ENCODE measurements around the gene C16orf95.

C16orf95 gene

GRCh38 chr16:87330646-87331045 lies 13.5 kb upstream of the C16orf95 start:
- DNase-seq, result no peak

- DNase-seq, result no peak
Measured at GRCh38 chr16:87330257-87330624, 13.0 kb upstream of the C16orf95 start.

DNA sequence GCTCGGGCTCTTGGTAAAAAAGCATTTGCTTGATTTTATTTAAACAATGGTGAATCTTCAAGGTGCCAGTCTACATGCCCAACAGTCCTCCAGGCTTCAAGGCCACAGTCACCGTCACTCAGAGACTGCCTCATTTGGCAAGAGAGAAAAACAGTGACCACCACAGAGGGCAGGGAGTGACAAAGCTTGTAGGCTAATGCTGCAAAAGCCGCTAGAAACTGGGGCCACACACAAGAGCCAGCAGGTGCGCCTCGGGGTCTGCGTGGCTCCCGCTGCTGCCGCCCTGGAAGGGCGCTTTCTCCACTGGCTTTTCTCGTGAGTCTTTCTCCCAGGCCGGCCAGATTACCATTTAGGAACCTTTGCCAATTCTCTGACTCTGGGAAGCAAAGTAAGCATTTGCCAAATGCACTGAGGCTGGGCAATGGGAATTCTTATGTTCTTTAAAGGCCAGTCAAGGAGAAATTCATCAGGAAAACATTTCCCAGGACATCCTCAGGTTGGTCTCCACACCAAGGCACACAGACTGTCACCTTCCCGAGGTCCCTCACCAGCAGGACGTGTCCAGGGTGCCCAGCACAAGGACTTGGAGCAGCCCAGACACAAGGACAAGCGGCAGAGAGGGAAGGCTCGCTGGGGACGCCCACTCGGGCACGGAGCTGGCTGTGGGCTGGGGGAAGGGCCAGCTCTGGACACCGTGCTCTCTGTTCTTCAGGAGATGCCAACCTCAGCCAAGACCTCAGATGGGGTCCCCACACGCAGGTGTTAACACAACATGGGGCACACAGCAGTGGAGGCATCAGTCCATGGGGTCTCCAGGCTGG lies 12.5 kb upstream of the C16orf95 start:
- no peak for DNase-seq

- DNase-seq, result no peak
Measured at GRCh38 chr16:87328846-87329245, 11.7 kb upstream of the C16orf95 start.

DNA sequence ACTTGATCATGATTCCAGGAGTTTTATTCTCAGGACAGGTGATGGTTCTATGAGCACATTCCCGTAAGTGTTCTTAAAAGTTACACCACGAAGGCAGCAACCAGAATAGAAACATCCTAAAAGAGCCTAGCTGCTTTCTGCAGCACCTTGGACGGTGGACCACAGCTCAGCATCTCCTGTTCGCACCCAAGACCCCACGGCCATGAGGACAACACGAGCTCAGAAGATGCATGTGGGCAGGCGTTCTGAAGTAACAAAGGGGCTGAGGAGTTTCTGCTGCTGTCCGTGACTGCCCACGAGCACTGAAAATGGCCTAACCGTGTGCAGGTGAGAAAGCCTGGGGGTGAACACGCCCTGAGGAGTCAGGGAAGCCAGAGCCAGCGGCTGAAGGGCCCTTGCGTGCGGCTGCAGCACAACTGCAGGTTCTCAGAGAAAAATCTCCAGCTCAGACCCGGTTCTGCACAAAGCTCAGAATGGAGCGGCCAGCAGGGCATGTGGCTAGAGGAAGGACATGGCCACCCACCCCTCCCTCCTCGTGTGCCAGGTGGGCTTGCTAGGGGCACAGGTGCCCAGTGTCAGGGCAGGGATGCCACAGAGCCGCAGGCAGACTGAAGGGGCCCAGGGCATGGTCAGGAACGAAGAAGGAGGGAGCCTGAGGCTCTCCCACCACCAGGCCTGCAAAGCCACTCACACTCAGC lies 10.8 kb upstream of the C16orf95 start:
- DNase-seq, result no peak

DNA sequence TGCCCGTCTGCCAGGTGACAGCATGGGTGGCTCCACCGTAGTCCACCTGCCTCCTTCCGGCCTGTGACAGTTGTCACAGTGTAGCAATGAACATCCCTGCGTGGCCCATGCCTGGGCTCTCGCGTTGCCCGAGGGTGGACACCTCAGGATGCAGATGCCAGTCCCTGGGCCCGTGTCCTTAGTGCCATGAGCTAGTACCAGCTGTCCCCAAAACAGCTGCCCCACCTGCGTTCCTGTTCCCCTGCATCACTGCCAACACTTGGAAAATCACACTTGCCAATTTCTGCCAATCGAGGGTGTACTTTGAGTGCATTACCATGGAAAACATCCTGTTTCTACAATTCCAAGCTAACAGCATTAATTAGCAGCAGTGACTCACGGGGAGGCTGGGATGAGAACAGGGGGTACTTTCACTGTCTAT lies 9.0 kb upstream of the C16orf95 start:
- no peak for DNase-seq

- no peak for DNase-seq
Measured at GRCh38 chr16:87325423-87325858, 8.2 kb upstream of the C16orf95 start.

GRCh38 chr16:87324411-87325275 lies 7.5 kb upstream of the C16orf95 start:
- peak; percentile 23 to 27 for DNase-seq

GRCh38 chr16:87323727-87324410 lies 6.7 kb upstream of the C16orf95 start:
- DNase-seq, result no peak

DNA sequence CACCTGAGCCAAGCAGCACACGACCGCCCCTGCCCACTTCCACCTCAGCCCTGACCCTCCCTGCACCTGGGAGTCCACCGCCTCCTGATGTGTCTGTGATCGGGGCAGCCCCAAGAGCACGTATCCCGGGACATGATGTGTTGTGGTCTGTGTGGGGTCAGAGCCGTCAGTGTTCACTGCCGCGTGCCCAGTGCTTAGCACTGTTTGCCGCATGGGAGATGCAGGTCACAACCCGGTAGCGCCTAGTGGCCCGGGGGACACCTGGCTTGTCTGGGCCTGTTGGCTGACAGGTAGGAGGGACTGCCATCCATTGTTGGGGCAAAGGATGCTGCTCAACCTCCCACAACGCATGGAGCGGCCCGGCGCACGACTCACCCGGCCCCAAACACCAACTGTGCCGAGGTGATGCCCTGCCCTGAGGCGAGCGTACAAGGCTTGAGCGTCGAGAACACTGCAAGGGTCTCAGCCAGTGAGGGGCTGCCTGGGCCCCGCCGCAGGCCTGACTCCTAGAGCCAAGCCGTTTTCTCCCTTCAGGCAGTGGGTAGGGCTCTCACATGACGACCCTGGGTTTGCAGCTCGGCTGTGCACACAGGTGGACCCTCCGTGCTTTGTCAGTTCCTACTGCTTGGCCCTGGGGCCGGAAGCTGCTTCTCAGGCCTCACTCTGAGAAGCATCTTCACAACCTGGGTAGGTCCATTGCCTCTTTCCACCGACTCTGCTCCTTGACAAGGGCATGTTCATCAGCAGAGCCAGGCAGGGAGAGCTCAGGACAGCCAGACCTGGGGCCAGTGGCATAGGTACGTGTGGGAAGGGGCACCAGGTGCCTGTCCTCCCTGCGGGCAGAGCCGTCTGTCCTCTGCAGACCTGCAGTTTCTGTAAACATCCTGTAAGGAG lies 5.9 kb upstream of the C16orf95 start:
- no peak for DNase-seq

DNA sequence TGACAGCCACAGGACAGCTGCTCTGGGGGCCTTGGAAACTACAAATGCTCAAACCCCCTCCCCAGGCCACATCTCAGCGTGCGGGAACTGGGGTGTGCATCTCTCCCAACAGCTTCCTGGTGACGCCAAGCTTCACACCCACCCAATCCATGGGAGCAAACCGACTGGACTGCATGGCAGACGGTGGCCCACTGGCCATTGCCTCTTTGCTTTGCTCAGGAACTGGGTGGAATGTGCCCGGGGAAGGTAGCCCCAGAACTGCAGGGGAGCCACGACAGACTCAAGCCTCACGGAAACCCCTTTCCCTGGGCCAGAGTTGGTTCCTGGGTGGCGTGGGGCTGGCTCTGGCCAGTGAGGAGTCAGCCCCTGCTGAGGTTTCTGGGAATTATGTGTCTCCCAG lies 5.2 kb upstream of the C16orf95 start:
- no peak for DNase-seq

- no peak for DNase-seq
Measured at GRCh38 chr16:87321336-87322107, 4.3 kb upstream of the C16orf95 start.

GRCh38 chr16:87320510-87321227 lies 3.5 kb upstream of the C16orf95 start:
- no peak for DNase-seq

- no peak for DNase-seq
Measured at GRCh38 chr16:87319997-87320491, 2.9 kb upstream of the C16orf95 start.

GRCh38 chr16:87319011-87319410 lies 1.8 kb upstream of the C16orf95 start:
- no peak for DNase-seq

DNA sequence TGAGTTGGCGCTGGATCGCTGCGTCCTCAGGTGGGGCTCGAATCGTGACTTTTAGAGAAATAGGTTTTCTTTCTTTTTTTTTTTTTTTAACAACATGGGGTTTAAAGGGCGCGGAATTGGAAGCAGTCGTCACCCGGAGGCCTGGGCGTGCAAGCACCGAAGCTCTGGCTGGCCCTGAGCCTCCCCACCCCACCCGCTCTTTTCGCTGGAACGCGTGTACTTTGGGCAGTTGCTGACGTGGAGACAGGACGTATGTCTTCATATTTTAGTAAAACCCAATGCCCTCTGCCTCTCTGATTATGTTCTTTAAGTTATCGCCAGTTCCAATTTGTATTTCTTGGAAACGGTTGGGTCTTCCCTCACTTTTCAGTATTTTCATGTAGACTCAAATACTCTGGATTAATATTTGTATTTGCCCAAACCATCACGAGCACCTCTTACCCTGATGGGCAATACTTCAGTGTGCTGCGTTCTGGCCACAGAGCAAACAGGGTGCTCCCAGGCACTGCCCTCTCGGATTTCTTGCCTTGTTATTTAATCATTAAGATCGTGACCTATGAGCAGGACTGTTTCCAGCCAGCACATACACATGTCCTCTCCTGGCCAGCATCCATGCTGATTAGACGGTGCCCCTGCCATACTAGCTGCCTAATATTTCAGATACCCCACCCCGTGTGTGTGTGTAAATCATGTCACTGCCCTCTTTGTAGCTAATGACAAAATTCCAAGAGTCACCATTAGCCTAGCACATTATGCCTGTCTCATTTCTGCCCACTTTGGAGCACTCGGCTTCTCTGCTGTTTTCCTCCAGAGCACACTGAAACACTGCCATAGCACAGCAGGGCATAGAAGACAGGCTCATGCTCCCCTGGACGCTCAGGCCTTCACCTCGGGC lies 805 bp upstream of the C16orf95 start:
- DNase-seq, result peak; percentile 18 to 48

GRCh38 chr16:87316450-87316922 lies 706 bp downstream of the C16orf95 start:
- no peak for DNase-seq

GRCh38 chr16:87314990-87315420 lies 2.2 kb downstream of the C16orf95 start:
- DNase-seq, result no peak

GRCh38 chr16:87312008-87312407 lies 5.2 kb downstream of the C16orf95 start:
- no peak for DNase-seq

Data from stimulated activated CD4-positive, alpha-beta T cell treated with anti-CD3 and anti-CD28 coated beads, Interleukin-4, amount 100 ng/mL, for 4 hours (primary cell).